Right hindlimb (tissue), 1 donor: ENCODE measurements around the gene SLC25A15.
"Not testable (repeated sequence)": the region's sequence is repeated elsewhere in the genome, so short reads cannot be mapped to it uniquely, and the experiment has no call there.

Experiments used
- DNase-seq: peaks from one replicate; pipeline ENCODE4 v3.0.0-alpha.2; 2018

Gene SLC25A15

DNA sequence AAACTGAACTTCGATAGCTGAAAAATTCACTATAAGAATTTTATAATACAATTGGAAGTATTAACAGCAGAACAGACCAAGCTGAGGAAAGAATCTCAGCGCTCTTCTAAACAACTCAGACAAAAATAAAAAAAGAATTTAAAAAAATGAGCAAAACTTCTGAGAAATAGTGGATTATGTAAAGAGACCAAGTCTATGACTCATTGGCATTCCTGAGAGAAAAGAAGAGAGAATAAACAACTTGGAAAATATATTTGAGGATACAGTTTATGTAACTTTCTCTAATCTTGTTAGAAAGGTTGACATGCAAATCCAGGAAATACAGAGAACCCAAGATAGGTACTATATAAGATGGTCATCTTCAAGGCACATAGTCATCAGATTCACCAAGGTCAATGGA lies 25.4 kb downstream of the SLC25A15 start:
- no peak for DNase-seq

DNA sequence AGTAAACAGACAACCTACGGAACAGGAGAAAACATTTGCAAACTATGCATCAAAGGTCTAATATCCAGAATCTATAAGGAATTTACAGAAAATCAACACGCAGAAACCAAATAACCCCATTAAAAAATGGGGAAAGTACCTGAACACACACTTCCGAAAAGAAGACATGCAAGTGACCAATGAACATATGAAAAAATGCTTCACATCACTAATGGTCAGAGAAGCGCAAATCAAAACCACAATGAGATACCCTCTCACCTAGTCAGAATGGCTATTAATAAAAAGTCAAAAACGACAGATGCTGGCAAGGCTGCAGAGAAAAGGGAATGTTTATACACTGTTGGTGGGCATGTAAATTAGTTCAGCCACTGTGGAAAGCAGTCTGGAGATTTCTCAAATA lies 29.5 kb downstream of the SLC25A15 start:
- no peak for DNase-seq

DNA sequence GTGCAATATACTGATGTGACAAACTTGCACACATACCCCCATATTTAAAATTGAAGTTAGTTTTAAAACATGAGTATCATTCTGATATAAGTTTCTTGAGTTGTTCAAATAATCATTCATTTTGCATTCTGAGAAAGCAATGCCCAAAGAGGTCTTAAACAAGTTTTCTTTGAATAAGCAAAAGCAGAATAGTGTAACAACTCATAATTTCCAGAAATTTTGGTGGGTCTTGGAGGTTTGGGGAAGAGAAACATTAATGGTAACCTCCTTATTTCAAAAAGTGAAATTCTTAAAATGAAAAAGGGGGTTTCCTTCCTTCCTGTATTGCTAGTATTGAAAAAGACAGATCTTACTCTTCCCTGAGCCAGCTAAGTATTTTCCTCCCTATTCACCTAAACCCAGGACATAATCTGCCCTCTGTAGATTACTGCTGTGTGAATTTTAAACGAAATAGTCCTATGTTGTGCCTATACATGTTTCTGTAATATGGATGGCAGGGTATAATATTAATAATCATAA lies 30.4 kb downstream of the SLC25A15 start:
- no peak for DNase-seq

DNA sequence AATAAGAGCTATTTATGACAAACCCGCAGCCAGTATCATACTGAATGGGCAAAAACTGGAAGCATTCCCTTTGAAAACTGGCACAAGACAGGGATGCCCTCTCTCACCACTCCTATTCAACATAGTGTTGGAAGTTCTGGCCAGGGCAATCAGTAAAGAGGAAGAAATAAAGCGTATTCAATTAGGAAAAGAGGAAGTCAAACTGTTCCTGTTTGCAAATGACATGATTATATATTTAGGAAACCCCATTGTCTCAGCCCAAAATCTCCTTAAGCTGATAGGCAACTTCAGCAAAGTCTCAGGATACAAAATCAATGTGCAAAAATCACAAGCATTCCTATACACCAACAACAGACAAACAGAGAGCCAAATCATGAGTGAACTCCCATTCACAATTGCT lies 50.3 kb downstream of the SLC25A15 start:
- DNase-seq, result not testable (repeated sequence)

DNA sequence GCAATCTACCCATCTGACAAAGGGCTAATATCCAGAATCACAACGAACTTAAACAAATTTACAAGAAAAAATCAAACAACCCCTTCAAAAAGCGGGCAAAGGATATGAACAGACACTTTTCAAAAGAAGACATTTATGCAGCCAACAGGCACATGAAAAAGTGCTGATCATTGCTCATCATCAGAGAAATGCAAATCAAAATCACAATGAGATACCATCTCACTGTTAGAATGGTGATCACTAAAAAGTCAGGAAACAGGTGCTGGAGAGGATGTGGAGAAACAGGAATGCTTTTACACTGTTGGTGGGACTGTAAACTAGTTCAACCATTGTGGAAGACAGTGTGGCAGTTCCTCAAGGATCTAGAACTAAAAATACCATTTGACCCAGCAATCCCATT lies 51.5 kb downstream of the SLC25A15 start:
- not testable (repeated sequence) for DNase-seq
